ENCODE results near the gene ADGRB2. TPM values are rescaled to one million over a fixed set of nuclear protein-coding genes. Genes with fewer than 3 reads are reported as not detected.

ADGRB2 gene
- total RNA-seq, 2 experiments from 2014 or later = 0.68 to 0.81 TPM

GRCh38 chr1:31700468-31701090, 63.6 kb downstream of the ADGRB2 start:
- no peak for DNase-seq
- H3K9me3 Mint-ChIP-seq = no peaks in the 10 kb centered on the region
- H3K36me3 Mint-ChIP-seq (ENCODE audit: low read depth) = no peaks in the 10 kb centered on the region
- peaks cover 35% of the 10 kb centered on the region for H3K4me1 Mint-ChIP-seq
- peaks cover 22% of the 10 kb centered on the region for H3K27me3 Mint-ChIP-seq
- H3K27ac Mint-ChIP-seq = no peak overlapping the region
- ChIA-PET POLR2A (interaction anchor here (1.3 kb wide), 1 partner anchor 8 kb away, joined by 3 read pairs; no protein-coding TSS in a partner anchor), CTCF (interaction anchor here (1.1 to 2.4 kb wide), 3 partner anchors 45 to 407 kb away, joined by 3 to 8 read pairs (median 4); partner anchors contain the start of gene KPNA6)
- H3K4me3 Mint-ChIP-seq = no peak overlapping the region

GRCh38 chr1:31699341-31699891, 64.7 kb downstream of the ADGRB2 start:
- peaks cover 24% of the 10 kb centered on the region for H3K4me1 Mint-ChIP-seq
- DNase-seq = peak; percentile 64
- ChIA-PET CTCF (no interaction called here), POLR2A (interaction anchor here (0.6 to 1.3 kb wide), 2 partner anchors 9 to 21 kb away, joined by 3 read pairs; no protein-coding TSS in a partner anchor)
- peaks cover 16% of the 10 kb centered on the region for H3K27me3 Mint-ChIP-seq
- no peak overlapping the region for H3K27ac Mint-ChIP-seq
- no peaks in the 10 kb centered on the region for H3K36me3 Mint-ChIP-seq (ENCODE audit: low read depth)
- H3K4me3 Mint-ChIP-seq = no peak overlapping the region
- H3K9me3 Mint-ChIP-seq = no peaks in the 10 kb centered on the region

DNA sequence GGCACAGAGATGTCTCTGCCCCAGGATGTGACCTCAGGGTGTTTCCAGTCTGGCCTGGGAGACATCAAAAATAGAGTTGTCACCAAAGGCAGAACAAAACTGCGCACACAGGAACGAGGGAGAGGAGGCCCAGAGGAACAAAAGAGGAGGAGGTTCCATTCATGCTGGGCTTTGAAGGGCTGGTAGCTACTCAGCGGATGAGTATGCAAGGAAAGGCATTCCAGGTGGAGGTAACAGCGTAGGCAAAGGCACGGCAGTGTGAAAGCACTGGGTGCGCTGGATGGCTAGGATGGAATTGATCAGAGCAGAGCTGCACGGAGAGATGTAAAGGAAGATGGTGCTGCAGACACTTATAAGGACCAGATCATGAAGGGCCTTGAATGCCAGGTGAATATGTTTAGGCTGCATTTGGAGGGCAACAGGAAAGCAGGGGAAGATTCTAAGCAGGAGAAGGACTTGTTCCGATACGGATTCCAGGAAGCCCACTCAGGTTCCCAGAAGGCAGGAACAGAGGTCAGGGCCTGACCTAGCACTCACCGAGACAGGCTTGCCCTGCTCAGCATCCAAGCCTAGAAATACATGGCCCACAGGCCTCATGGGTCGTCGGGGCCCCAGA, 66.7 kb downstream of the ADGRB2 start:
- H3K4me1 Mint-ChIP-seq = peaks cover 22% of the 10 kb centered on the region

DNA sequence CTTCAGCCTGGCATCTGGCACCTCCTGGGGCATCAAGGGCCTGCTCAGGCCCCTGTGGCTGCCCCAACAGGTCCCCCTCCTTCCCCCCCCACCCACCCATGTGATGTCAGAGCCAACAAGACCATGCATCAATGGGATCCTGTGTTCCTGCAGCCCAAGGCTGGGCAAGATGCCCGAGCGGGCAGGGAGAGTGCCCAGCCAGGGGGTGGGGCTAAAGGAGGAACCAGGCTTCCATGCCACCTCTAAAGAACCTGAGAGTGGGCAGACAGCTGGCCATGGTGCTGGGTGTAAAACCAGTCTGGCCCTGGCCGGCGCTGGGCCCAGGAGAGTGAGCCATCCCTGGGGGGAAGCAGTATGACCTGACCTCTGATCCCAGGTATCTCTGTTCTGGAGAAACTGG, 67.9 kb downstream of the ADGRB2 start:
- CTCF ChIA-PET = no interaction called here
- Mint-ChIP-seq H3K4me1 (peaks cover 22% of the 10 kb centered on the region), H3K36me3 (ENCODE audit: low read depth) (no peaks in the 10 kb centered on the region), H3K27me3 (peaks cover 2% of the 10 kb centered on the region), H3K27ac (no peak overlapping the region), H3K9me3 (no peaks in the 10 kb centered on the region), H3K4me3 (no peak overlapping the region)
- POLR2A ChIA-PET = no interaction called here
- DNase-seq = no peak

More for the DNA sequence above, 66.7 kb downstream of the ADGRB2 start:
- Mint-ChIP-seq H3K36me3 (ENCODE audit: low read depth) (no peaks in the 10 kb centered on the region), H3K4me3 (no peak overlapping the region), H3K27ac (no peak overlapping the region), H3K9me3 (no peaks in the 10 kb centered on the region), H3K27me3 (peaks cover 5% of the 10 kb centered on the region)
- ChIA-PET CTCF (no interaction called here), POLR2A (no interaction called here)
- no peak for DNase-seq

DNA sequence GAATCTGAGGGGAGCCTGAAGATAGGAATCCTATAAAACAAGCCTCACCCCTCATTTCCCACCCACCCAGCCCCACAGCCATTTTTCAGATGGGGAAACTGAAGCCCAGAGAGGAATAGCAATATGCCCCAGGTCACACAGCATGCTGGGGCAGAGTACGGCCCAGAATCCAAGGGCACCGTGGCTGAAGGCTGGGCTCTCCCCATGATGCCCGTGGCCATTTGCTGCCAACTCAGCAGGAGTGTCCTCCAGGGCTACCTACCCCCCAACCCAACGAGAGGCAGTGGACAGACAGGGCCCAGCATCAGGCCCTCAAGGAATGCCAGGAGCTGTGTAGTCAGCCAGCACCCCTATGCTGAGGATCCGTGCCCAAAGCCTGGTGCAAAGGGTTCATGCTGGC, 68.8 kb downstream of the ADGRB2 start:
- DNase-seq = no peak
- no peaks in the 10 kb centered on the region for H3K36me3 Mint-ChIP-seq (ENCODE audit: low read depth)
- no peak overlapping the region for H3K4me3 Mint-ChIP-seq
- no peaks in the 10 kb centered on the region for H3K27me3 Mint-ChIP-seq
- peaks cover 16% of the 10 kb centered on the region for H3K4me1 Mint-ChIP-seq
- H3K27ac Mint-ChIP-seq = no peak overlapping the region
- no peaks in the 10 kb centered on the region for H3K9me3 Mint-ChIP-seq
- POLR2A ChIA-PET = no interaction called here
- CTCF ChIA-PET = no interaction called here

DNA sequence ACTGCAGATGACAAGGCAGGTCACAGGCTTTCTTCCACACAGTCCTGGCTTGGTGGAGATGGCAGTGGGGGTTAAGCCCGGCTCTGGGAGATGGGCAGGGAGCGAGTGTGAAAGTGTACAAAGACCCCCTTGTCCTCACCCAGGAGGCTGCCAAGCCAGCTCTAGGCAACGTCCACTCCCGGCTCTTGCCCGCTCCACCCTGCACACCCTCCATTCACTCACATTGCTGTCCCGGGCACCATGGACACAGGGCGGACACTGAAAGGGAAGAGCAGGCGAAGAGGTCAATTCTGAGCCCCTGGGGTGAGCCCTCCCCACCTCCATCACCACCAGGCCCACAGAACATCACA, 69.2 kb downstream of the ADGRB2 start:
- DNase-seq = no peak
- H3K27ac Mint-ChIP-seq = no peak overlapping the region
- CTCF ChIA-PET = no interaction called here
- POLR2A ChIA-PET = no interaction called here
- no peak overlapping the region for H3K4me3 Mint-ChIP-seq
- no peaks in the 10 kb centered on the region for H3K27me3 Mint-ChIP-seq
- H3K36me3 Mint-ChIP-seq (ENCODE audit: low read depth) = no peaks in the 10 kb centered on the region
- H3K9me3 Mint-ChIP-seq = no peaks in the 10 kb centered on the region
- H3K4me1 Mint-ChIP-seq = peaks cover 13% of the 10 kb centered on the region

DNA sequence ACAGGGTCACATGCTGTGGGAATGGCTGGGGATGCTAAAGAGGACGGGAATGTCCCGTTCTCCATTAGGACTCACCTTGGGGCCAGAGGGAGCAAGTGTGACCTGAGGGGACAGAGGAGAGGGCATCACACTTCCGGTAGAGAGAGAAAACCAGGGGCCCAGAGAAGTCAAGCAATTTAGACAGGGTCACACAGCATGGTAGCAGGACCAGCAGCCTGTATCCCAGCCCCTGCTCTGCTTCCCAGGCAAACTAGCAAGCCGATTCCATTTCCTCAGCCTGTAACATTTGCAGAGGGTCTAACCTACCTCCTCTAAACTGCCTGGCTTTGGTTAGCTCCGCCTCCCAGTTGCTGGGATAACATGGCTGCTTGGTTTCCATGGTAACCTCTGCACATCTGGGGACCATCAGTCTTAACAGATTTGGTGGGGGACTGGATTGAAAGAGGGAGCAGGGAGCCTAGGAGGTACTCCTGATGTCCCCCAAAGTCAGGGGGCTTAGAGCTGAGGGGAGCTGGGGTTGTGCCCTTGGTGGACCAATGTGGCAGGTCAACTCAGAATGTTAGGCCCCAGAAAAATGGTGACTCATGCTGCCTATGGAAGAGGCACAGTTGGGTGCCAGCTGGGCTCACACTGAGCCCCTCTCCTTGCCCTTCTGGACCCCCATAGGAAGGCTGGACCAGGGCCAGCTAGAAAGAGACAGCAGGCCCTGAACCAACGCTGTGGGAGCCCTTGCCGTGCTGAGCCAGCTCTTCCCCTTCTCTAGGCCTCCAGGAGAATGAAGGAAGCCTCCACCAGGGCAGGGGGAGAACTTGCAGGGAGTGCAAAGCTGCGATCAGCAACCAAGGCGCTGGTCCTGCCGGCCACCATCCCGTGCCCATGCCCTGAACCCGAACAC, 69.8 kb downstream of the ADGRB2 start:
- no peaks in the 10 kb centered on the region for H3K9me3 Mint-ChIP-seq
- peaks cover 7% of the 10 kb centered on the region for H3K4me1 Mint-ChIP-seq
- no peaks in the 10 kb centered on the region for H3K36me3 Mint-ChIP-seq (ENCODE audit: low read depth)
- POLR2A ChIA-PET = no interaction called here
- no peak overlapping the region for H3K27ac Mint-ChIP-seq
- no peaks in the 10 kb centered on the region for H3K27me3 Mint-ChIP-seq
- CTCF ChIA-PET = no interaction called here
- no peak overlapping the region for H3K4me3 Mint-ChIP-seq
- DNase-seq = no peak

- H3K27ac Mint-ChIP-seq = no peak overlapping the region
- peaks cover 3% of the 10 kb centered on the region for H3K27me3 Mint-ChIP-seq
- H3K4me3 Mint-ChIP-seq = no peak overlapping the region
- POLR2A ChIA-PET = no interaction called here
- DNase-seq = no peak
- CTCF ChIA-PET = no interaction called here
- no peaks in the 10 kb centered on the region for H3K9me3 Mint-ChIP-seq
- peaks cover 2% of the 10 kb centered on the region for H3K4me1 Mint-ChIP-seq
- no peaks in the 10 kb centered on the region for H3K36me3 Mint-ChIP-seq (ENCODE audit: low read depth)
These were observed 70.9 kb downstream of the ADGRB2 start for GRCh38 chr1:31693231-31693630.

DNA sequence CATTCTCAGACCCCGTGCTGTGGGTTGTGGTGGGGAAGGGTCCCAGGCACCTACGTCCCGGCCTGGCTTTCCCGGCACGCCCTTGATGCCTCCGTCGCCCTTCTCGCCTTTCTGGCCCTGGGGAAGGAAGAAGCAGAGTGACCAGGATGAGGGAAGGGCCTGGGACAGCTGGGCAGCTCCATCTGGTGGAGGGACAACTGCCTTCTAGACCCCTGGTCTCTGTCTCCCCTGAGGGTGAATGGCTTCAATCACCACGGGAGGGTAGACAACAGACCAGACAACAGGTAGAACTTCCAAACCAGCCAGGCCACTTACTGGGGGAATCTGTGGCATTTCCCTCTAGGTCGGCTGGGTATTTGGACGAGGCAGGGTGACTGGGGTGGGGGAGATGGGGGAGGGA, 72.2 kb downstream of the ADGRB2 start:
- Mint-ChIP-seq H3K9me3 (no peaks in the 10 kb centered on the region), H3K36me3 (ENCODE audit: low read depth) (no peaks in the 10 kb centered on the region), H3K27ac (no peak overlapping the region), H3K27me3 (peaks cover 8% of the 10 kb centered on the region), H3K4me3 (no peak overlapping the region), H3K4me1 (no peaks in the 10 kb centered on the region)
- ChIA-PET POLR2A (no interaction called here), CTCF (no interaction called here)
- no peak for DNase-seq

DNA sequence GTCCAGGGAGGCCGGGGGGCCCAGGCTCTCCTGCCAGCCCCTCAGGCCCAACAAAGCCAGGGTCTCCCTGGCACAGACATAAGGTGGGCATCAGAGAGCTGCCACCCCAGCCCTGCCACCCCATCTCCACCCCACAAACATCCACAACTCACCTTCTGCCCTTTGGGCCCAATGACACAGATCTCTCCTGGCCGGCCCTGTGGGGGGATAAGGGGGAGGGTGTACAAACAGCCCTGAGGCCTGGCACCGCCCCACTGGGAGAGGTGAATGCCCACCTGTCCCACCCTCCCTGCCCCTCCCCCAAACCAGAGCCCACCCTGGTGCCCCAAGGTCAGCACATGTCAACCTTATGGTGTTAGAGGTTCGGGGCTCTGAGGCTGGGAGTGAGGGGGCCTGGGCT, 72.7 kb downstream of the ADGRB2 start:
- Mint-ChIP-seq H3K36me3 (ENCODE audit: low read depth) (no peaks in the 10 kb centered on the region), H3K27ac (no peak overlapping the region), H3K4me1 (no peaks in the 10 kb centered on the region), H3K27me3 (peaks cover 13% of the 10 kb centered on the region), H3K4me3 (no peak overlapping the region), H3K9me3 (no peaks in the 10 kb centered on the region)
- POLR2A ChIA-PET = no interaction called here
- DNase-seq = no peak
- CTCF ChIA-PET = no interaction called here

GRCh38 chr1:31690921-31691320, 73.2 kb downstream of the ADGRB2 start:
- DNase-seq = no peak
- ChIA-PET POLR2A (no interaction called here), CTCF (no interaction called here)
- no peak overlapping the region for H3K4me3 Mint-ChIP-seq
- no peaks in the 10 kb centered on the region for H3K4me1 Mint-ChIP-seq
- no peak overlapping the region for H3K27ac Mint-ChIP-seq
- H3K9me3 Mint-ChIP-seq = no peaks in the 10 kb centered on the region
- H3K36me3 Mint-ChIP-seq (ENCODE audit: low read depth) = no peaks in the 10 kb centered on the region
- H3K27me3 Mint-ChIP-seq = peaks cover 14% of the 10 kb centered on the region

DNA sequence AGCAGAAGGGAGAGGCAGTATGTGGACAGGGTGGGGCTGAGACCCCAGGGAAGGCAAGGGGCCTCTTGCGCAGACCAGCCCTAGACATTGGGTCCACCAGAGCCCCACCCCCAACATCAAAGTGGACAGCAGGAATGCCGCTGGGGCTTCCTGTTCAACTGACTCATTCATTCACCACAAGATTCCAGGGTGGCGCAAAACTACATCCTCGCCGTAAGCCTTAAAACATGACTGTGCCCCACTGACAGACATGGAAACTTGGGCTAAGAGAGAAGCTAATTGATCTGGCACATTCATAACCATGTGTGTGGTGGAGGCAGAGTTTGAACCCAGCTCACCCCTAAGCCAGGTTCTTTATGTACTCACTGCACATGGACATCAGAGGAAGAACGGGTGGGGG, 74.3 kb downstream of the ADGRB2 start:
- Mint-ChIP-seq H3K27me3 (peaks cover 18% of the 10 kb centered on the region), H3K4me3 (no peak overlapping the region), H3K4me1 (no peaks in the 10 kb centered on the region), H3K27ac (no peak overlapping the region), H3K36me3 (ENCODE audit: low read depth) (no peaks in the 10 kb centered on the region), H3K9me3 (no peaks in the 10 kb centered on the region)
- DNase-seq = no peak
- CTCF ChIA-PET = no interaction called here
- POLR2A ChIA-PET = no interaction called here

DNA sequence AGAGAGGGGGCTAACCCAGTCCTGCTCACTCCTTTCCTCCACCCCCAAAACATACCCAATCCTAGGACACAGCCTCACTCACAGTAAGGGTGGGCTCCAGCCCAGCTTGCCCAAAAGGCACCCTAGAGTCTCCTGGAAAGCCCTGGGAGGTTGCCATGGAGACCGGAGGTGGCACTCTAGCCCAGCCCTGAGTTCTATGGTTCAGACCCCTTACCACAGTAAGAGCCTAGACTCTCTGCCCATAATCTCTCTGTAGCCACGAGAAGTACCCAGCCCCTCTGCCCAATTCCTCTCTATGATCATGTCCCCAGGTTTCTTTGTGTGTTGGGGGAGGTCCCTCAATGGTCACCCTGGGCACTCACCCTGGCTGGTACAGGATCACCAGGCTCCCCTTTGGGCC, 74.8 kb downstream of the ADGRB2 start:
- H3K27me3 Mint-ChIP-seq = peaks cover 20% of the 10 kb centered on the region
- H3K36me3 Mint-ChIP-seq (ENCODE audit: low read depth) = no peaks in the 10 kb centered on the region
- H3K4me3 Mint-ChIP-seq = no peak overlapping the region
- H3K4me1 Mint-ChIP-seq = no peaks in the 10 kb centered on the region
- H3K27ac Mint-ChIP-seq = no peak overlapping the region
- no peaks in the 10 kb centered on the region for H3K9me3 Mint-ChIP-seq
- DNase-seq = no peak
- ChIA-PET POLR2A (no interaction called here), CTCF (no interaction called here)

Data from activated CD4-positive, alpha-beta memory T cell treated with anti-CD3 and anti-CD28 coated beads, Interleukin-2, amount 10 ng/mL, durations not matched to agents 7 days and 5 days (primary cell).